Mesothelial cell of epicardium (in vitro differentiated cells): Measurements from ENCODE around the gene MAOA. TPM values are rescaled to one million over a fixed set of nuclear protein-coding genes. Genes with fewer than 3 reads are reported as not detected.
"Not testable (repeated sequence)": the region's sequence is repeated elsewhere in the genome, so short reads cannot be mapped to it uniquely, and the experiment has no call there.

Experiments
- DNase-seq, 2 experiments: peaks; one replicate each; pipeline ENCODE4 v3.0.0; 2021; ENCODE audit warnings: low spot score in 2 of 2; ENCODE audit not compliant: unreplicated experiment in 2 of 2
- H3K27ac Mint-ChIP-seq: 2 replicates; pipeline ENCODE4 v1.8.0; 2021; ENCODE audit warnings: mixed read lengths
- H3K27me3 Mint-ChIP-seq: 2 replicates; pipeline ENCODE4 v1.8.0; 2021; ENCODE audit warnings: low read depth, mixed read lengths
- H3K36me3 Mint-ChIP-seq: 2 replicates; pipeline ENCODE4 v1.8.0; 2021; ENCODE audit warnings: mixed read lengths
- H3K4me1 Mint-ChIP-seq: 2 replicates; pipeline ENCODE4 v1.8.0; 2021; ENCODE audit warnings: mixed read lengths
- H3K4me3 Mint-ChIP-seq: 2 replicates; pipeline ENCODE4 v1.8.0; 2021; ENCODE audit warnings: mild to moderate bottlenecking, moderate library complexity, mixed read lengths
- H3K9me3 Mint-ChIP-seq: 2 replicates; pipeline ENCODE4 v1.8.0; 2021; ENCODE audit warnings: mixed read lengths
- CTCF ChIP-seq: fragments of 200-600 bp; sonication (generic); IDR thresholded peaks from one replicate; pipeline ENCODE4 v1.5.0; 2021; ENCODE audit warnings: antibody characterized with exemption; ENCODE audit not compliant: unreplicated experiment
- total RNA-seq: library from RNA; stranded (reverse); gene quantifications from 3 replicates; pipeline ENCODE4 v1.2.1, GENCODE V29; 2021

Gene MAOA
- total RNA-seq, 1 donor from 2014 or later: 0.63 TPM

GRCh38 chrX:43718081-43718480 lies 62.0 kb downstream of the MAOA start:
- no peak for TF ChIP-seq CTCF
- no peak for DNase-seq
- no peaks in the 10 kb centered on the region for H3K4me1 Mint-ChIP-seq
- H3K9me3 Mint-ChIP-seq: peaks cover 2% of the 10 kb centered on the region
- H3K4me3 Mint-ChIP-seq: no peak overlapping the region
- no peaks in the 10 kb centered on the region for H3K27me3 Mint-ChIP-seq
- H3K36me3 Mint-ChIP-seq: no peaks in the 10 kb centered on the region
- H3K27ac Mint-ChIP-seq: no peak overlapping the region

- DNase-seq: no peak
- Mint-ChIP-seq H3K27me3 (no peaks in the 10 kb centered on the region), H3K4me1 (no peaks in the 10 kb centered on the region), H3K9me3 (peaks cover 6% of the 10 kb centered on the region), H3K27ac (no peak overlapping the region), H3K36me3 (no peaks in the 10 kb centered on the region), H3K4me3 (no peak overlapping the region)
- no peak for TF ChIP-seq CTCF
Measured at GRCh38 chrX:43718546-43718945, 62.4 kb downstream of the MAOA start.

- no peak for DNase-seq
- H3K27me3 Mint-ChIP-seq: no peaks in the 10 kb centered on the region
- no peak overlapping the region for H3K4me3 Mint-ChIP-seq
- H3K4me1 Mint-ChIP-seq: no peaks in the 10 kb centered on the region
- peaks cover 10% of the 10 kb centered on the region for H3K9me3 Mint-ChIP-seq
- TF ChIP-seq CTCF: no peak
- H3K36me3 Mint-ChIP-seq: no peaks in the 10 kb centered on the region
- no peak overlapping the region for H3K27ac Mint-ChIP-seq
Measured at GRCh38 chrX:43718956-43719355, 62.9 kb downstream of the MAOA start.

- Mint-ChIP-seq H3K27me3 (no peaks in the 10 kb centered on the region), H3K27ac (no peak overlapping the region), H3K9me3 (peaks cover 18% of the 10 kb centered on the region), H3K36me3 (no peaks in the 10 kb centered on the region), H3K4me1 (no peaks in the 10 kb centered on the region), H3K4me3 (no peak overlapping the region)
- TF ChIP-seq CTCF: no peak
- DNase-seq: no peak
Measured at GRCh38 chrX:43720082-43720481, 64.0 kb downstream of the MAOA start.

- no peak for TF ChIP-seq CTCF
- Mint-ChIP-seq H3K9me3 (peaks cover 23% of the 10 kb centered on the region), H3K27me3 (no peaks in the 10 kb centered on the region), H3K4me1 (no peaks in the 10 kb centered on the region), H3K4me3 (no peak overlapping the region), H3K27ac (no peak overlapping the region), H3K36me3 (no peaks in the 10 kb centered on the region)
- DNase-seq: no peak
Measured at GRCh38 chrX:43720961-43721360, 64.9 kb downstream of the MAOA start.

GRCh38 chrX:43725227-43725626 lies 69.1 kb downstream of the MAOA start:
- not testable (repeated sequence) for H3K27ac Mint-ChIP-seq, DNase-seq, H3K4me1 Mint-ChIP-seq, H3K36me3 Mint-ChIP-seq, H3K4me3 Mint-ChIP-seq, H3K27me3 Mint-ChIP-seq
- H3K9me3 Mint-ChIP-seq: peaks cover 33% of the 10 kb centered on the region

GRCh38 chrX:43727254-43727653 lies 71.2 kb downstream of the MAOA start:
- peaks cover 47% of the 10 kb centered on the region for H3K9me3 Mint-ChIP-seq
- DNase-seq, H3K27ac Mint-ChIP-seq, H3K36me3 Mint-ChIP-seq, H3K4me1 Mint-ChIP-seq, H3K4me3 Mint-ChIP-seq, H3K27me3 Mint-ChIP-seq: not testable (repeated sequence)
